Measurements from ENCODE around the gene TNFAIP1. TPM values are rescaled to one million over a fixed set of nuclear protein-coding genes. Genes with fewer than 3 reads are reported as not detected.

Gene TNFAIP1
- total RNA-seq, 1 experiment from 2014 or later: 33.4 TPM

DNA sequence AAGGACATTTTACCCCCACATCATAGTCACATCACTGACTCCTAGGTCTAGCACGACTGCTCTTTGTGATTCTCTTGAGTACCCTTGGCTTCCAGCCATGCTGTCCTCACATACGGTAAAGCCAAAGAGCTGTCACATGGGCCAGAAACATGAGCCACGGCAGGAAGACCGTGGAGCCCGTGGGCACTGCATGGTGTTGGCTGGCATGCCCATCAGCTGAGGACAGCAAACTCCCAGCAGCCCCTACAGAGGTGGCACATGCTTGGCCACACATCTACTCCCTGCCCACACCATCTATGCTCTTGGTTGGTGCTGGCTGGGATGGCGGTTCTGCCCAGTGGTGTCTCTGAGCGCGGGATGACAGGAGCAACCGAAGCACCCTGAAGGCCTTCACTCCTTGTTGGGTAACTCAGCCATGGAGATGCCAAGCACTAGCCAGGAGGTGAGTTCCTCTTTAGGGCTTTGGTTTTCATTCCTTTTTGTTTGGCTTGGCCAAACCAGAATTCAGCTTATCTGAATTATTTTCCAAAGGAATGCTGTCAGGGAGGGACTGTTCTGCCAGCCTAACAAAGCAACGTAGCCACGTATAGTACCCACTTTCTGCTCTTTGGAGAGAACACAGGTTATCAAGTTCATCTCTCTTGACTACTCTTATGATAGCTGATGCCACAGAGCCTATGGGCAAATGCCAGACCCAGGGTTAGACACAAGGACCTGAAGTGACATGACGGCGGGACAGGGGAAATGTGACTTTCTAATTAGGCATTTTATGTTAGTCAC lies 10.0 kb downstream of the TNFAIP1 start:
- ATAC-seq (no peak), DNase-seq (ENCODE audit: low read depth, low spot score) (no peak)
- no TSS peak for BruUV-seq (replicated peaks)
- H3K9ac ChIP-seq (ENCODE audit: low read length): no peak overlapping the region
- peaks cover 0 to 9% of the 10 kb centered on the region in 2 experiments; a peak in 2 of 4 replicates for H3K4me1 ChIP-seq (ENCODE audit: control insufficient read depth in 1 of 2, insufficient read depth in 2 of 2, low read length in 2 of 2)
- POLR2A ChIA-PET: no interaction called here
- H3K27me3 ChIP-seq (ENCODE audit: insufficient read depth, low read length): no peaks in the 10 kb centered on the region
- no peak overlapping the region for H3K4me2 ChIP-seq (ENCODE audit: low read length)
- intact Hi-C loops (cut with micrococcal nuclease): no loop called here
- CTCF ChIA-PET: interaction anchor here (1.0 kb wide), 1 partner anchor 9 kb away, joined by 3 read pairs; no protein-coding TSS in a partner anchor
- no peaks in the 10 kb centered on the region for H4K20me1 ChIP-seq (ENCODE audit: insufficient read depth)
- no peak overlapping the region for H2AFZ ChIP-seq (ENCODE audit: low read depth, low read length, poor library complexity, severe bottlenecking)
- TF ChIP-seq POLR2AphosphoS5 (IDR thresholded peaks at IDR 0.05; ENCODE audit: low read depth, low read length) (peak; percentile 41), SIN3A (IDR thresholded peaks at IDR 0.05; ENCODE audit: low read depth) (no peak)
- no peaks in the 10 kb centered on the region for H3K79me2 ChIP-seq (ENCODE audit: insufficient read depth, low read length)
- no peaks in the 10 kb centered on the region for H3K9me3 ChIP-seq (ENCODE audit: control insufficient read depth in 1 of 2, insufficient read depth in 1 of 2, low read depth in 1 of 2, low read length in 2 of 2)
- peaks cover 38 to 62% of the 10 kb centered on the region in 2 experiments for H3K36me3 ChIP-seq (ENCODE audit: control insufficient read depth in 1 of 2, insufficient read depth in 2 of 2, low read length in 2 of 2)
- no peak overlapping the region for H3K4me3 ChIP-seq (replicated peaks in 1 of 2; ENCODE audit: low read depth in 1 of 2, low read length in 2 of 2)
- RAD21 ChIA-PET (ENCODE audit: low non-redundant PET in 1 of 2, low total read pairs in 2 of 2, uncharacterized antibody in 2 of 2, unreplicated experiment in 2 of 2): no interaction called here
- H3K9me2 ChIP-seq (ENCODE audit: insufficient read depth): no peaks in the 10 kb centered on the region
- no peak overlapping the region for H3K27ac ChIP-seq (ENCODE audit: low read depth, low read length)

DNA sequence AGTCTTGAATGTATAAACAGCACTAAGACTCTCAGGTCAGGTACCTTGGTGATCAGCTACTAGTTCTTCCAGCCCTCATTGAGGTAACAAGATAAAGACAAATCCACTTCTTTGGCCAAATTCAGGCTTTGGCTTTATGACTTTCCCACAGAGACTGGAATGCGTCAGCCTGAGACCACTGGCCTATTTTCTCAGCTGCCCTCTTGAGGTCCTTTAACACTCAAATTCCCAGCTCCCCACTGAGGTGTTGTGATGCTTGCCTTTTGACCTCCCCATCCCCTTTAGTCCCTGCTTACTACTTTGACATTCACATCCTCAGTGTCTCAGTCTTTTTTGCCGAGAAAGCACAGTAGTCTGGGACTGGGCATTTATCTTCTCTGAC lies 10.6 kb downstream of the TNFAIP1 start:
- intact Hi-C loops (cut with micrococcal nuclease): no loop called here
- BruUV-seq (replicated peaks): TSS peak; percentile 5
- H3K4me3 ChIP-seq (replicated peaks in 1 of 2; ENCODE audit: low read depth in 1 of 2, low read length in 2 of 2): no peak overlapping the region
- POLR2A ChIA-PET: no interaction called here
- no peaks in the 10 kb centered on the region for H3K9me2 ChIP-seq (ENCODE audit: insufficient read depth)
- DNase-seq (ENCODE audit: low read depth, low spot score) (no peak), ATAC-seq (no peak)
- H3K27ac ChIP-seq (ENCODE audit: low read depth, low read length): no peak overlapping the region
- no peaks in the 10 kb centered on the region for H3K79me2 ChIP-seq (ENCODE audit: insufficient read depth, low read length)
- no peaks in the 10 kb centered on the region for H3K9me3 ChIP-seq (ENCODE audit: control insufficient read depth in 1 of 2, insufficient read depth in 1 of 2, low read depth in 1 of 2, low read length in 2 of 2)
- TF ChIP-seq ELF1 (IDR thresholded peaks at IDR 0.05; ENCODE audit: borderline replicate concordance, low read depth) (no peak), POLR2A (IDR thresholded peaks at IDR 0.05; ENCODE audit: borderline replicate concordance, extremely low read depth, insufficient read depth, insufficient read length) (no peak), CTCF (IDR thresholded peaks at IDR 0.05 in 2 of 3, conservative IDR thresholded peaks at IDR 0.05 in 1 of 3; ENCODE audit: borderline replicate concordance in 1 of 3, insufficient read depth in 1 of 3, low read depth in 2 of 3, low read length in 2 of 3) (no peak), POLR2AphosphoS5 (IDR thresholded peaks at IDR 0.05; ENCODE audit: low read depth, low read length) (no peak; the same call in 1 of the 2 replicates), EGR1 (IDR thresholded peaks at IDR 0.05; ENCODE audit: low read depth) (no peak), RAD21 (IDR thresholded peaks at IDR 0.05; ENCODE audit: low read depth) (no peak), CEBPB (IDR thresholded peaks at IDR 0.05; ENCODE audit: low read depth) (no peak), ATF3 (IDR thresholded peaks at IDR 0.05) (no peak), YY1 (IDR thresholded peaks at IDR 0.05; ENCODE audit: extremely low read depth, insufficient replicate concordance, low read depth, low read length) (no peak)
- no peaks in the 10 kb centered on the region for H4K20me1 ChIP-seq (ENCODE audit: insufficient read depth)
- H3K4me2 ChIP-seq (ENCODE audit: low read length): no peak overlapping the region
- no peak overlapping the region for H2AFZ ChIP-seq (ENCODE audit: low read depth, low read length, poor library complexity, severe bottlenecking)
- H3K9ac ChIP-seq (ENCODE audit: low read length): no peak overlapping the region
- H3K36me3 ChIP-seq (ENCODE audit: control insufficient read depth in 1 of 2, insufficient read depth in 2 of 2, low read length in 2 of 2): peaks cover 43 to 61% of the 10 kb centered on the region in 2 experiments
- H3K27me3 ChIP-seq (ENCODE audit: insufficient read depth, low read length): no peaks in the 10 kb centered on the region
- RAD21 ChIA-PET (ENCODE audit: low non-redundant PET in 1 of 2, low total read pairs in 2 of 2, uncharacterized antibody in 2 of 2, unreplicated experiment in 2 of 2): no interaction called here
- H3K4me1 ChIP-seq (ENCODE audit: control insufficient read depth in 1 of 2, insufficient read depth in 2 of 2, low read length in 2 of 2): peaks cover 0 to 9% of the 10 kb centered on the region in 2 experiments; a peak in 2 of 4 replicates
- CTCF ChIA-PET: interaction anchor here (1.0 kb wide), 1 partner anchor 10 kb away, joined by 3 read pairs; no protein-coding TSS in a partner anchor

Measured in HCT116 (cell line).